ENCODE data around the gene SCO1. TPM values are rescaled to one million over a fixed set of nuclear protein-coding genes. Genes with fewer than 3 reads are reported as not detected.

The SCO1 gene
- total RNA-seq (ENCODE audit: low replicate concordance) = 9.8 and 41.6 TPM in 2 replicates

DNA sequence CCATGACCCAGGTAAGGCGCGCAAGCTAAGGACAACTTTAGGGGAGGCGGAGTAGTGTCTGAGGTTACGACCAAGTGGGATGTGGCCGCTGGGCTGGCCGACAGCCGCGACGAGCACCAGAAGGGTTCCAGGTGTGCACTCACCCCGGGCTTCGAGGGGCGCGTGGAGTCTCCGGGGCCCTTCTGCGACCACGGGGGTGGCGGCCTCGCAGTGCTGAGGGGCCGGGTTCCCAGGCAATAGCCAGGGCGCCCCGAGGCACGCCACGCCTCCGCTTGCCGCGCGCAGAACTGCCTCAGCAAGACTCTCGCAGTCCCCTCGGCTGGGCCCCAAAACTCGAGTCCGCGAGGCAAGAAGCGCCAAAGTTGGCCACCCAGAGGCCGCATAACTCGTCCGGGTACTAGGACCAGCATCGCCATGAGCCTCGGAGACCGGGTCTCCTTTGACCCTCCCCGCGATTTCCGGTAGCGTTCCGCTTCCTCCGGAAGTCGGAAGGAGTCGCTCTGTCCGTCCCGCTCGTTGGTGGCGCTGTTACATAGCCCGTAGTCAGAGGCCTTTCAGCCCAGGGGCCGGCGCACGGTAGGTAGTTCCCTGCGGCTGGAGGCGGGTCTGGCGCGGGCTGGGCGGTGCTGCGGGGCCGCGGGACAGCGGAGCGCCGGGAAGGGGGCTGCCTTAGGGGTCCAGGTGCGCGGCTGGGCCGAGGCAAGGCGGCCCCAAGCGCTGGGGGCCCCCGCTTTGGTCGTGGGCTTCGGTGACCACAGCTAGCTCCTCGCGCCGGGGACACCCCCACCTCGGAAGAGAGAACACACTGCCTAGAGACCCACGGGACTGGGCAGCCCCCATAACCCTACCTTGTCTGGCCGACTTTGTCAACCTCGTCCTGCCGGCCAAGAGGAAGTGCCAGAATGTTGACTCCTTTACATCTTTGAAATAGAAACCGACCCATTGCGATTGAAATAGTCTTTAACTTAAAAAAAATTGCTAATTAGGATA lies at the start of gene SCO1, which contains the start of gene ADPRM:
SCO1 (minus strand) TSS at position 442 of the 990 bp plus-strand sequence; CDS start at position 416, 26 bp downstream.
ADPRM (plus strand) TSS at position 503 of the 990 bp plus-strand sequence. CDS start 7,333 bp downstream, outside the sequence.

DNA sequence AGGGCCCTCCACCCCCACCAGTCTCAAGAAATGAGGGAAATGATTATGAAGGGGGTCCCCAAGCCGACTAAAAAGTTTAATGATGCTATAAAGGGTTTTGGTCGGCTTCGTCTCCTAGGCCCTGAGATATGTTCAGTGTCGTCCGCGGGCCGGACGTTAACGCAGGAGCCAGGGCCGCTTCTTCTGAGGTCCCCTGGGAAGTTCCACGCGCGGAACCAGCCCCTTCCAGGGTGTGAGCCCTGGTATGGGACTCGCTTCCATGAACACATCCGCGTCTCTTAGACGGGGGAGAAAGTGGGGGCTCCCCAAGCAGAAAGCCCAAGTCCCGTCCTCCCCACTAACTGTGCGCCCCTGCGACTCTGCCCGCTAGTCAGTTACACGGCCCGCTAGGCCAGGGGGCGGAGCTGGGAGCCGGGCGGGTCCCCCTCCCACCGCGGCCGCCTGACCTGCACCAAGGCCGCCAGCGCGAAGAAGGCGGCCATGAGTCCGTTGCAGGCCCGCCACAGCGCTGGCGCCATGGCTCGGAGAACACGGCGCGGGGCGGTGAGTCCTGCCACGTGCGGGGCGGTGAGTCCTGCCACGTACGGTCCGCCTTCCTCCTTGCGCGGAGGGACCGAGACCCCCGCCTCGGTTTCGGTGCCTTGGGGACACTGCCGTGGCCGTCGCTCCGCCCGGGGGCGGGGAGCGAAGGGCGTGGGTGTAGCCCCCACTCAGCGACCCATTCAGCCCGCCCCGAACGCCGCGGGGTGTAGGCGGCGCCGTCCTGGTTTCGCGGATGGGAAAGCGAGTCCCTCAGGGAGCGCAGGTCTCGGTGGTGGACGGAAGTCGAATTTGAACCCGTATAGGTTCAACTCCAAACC lies 32.2 kb upstream of the SCO1 start, which contains the start of gene TMEM220:
TMEM220 (minus strand) TSS at position 690 of the 860 bp plus-strand sequence; CDS start at position 518, 172 bp downstream.

DNA sequence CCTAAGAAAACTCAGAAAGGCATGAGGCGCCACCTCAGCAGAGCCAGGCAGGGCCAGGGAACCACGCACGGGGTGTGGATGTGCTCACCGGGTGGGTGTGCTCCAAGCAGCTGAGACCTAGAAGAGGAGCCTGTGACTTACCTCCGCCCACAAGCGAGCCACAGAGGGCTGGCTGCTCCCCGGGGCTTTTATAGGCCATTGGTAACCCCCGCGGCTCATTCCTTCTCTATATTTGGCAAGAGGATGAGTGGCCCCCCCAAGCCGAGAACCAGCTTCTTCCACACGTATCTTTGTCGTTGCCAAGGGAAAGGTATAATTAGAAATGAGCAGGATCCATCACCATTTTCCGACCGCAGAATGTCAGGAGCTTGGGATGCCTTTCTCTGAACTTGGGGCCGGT lies 40.2 kb downstream of the SCO1 start, which contains the start of gene MYH3:
MYH3 (minus strand) TSS at position 162 of the 400 bp plus-strand sequence. CDS start 2,245 bp downstream, outside the sequence.

Other genes starting within 250 kb of the SCO1 start
- gene MYH4, start 228.0 kb downstream of the SCO1 start, total RNA-seq (ENCODE audit: low replicate concordance) = not detected in 2 replicates
- not detected in 2 replicates for gene MYH1, start 179.0 kb downstream of the SCO1 start, total RNA-seq (ENCODE audit: low replicate concordance)
- not detected in 2 replicates for gene MYH2, start 147.9 kb downstream of the SCO1 start, total RNA-seq (ENCODE audit: low replicate concordance)
- gene MYH3, start 40.2 kb downstream of the SCO1 start, total RNA-seq (ENCODE audit: low replicate concordance) = 0.30 and 0.59 TPM in 2 replicates
- 9.2 and 13.4 TPM in 2 replicates for gene ADPRM, start 61 bp upstream of the SCO1 start, total RNA-seq (ENCODE audit: low replicate concordance)
- 1.7 and 2.7 TPM in 2 replicates for gene TMEM220, start 32.5 kb upstream of the SCO1 start, total RNA-seq (ENCODE audit: low replicate concordance)
- not detected in 2 replicates for gene TMEM238L, start 106.6 kb upstream of the SCO1 start, total RNA-seq (ENCODE audit: low replicate concordance)
- not detected in 2 replicates for gene PIRT, start 140.6 kb upstream of the SCO1 start, total RNA-seq (ENCODE audit: low replicate concordance)

Data from smooth muscle cell of the coronary artery (primary cell).